ENCODE measurements around the gene PRKACB.

- TF ChIP-seq, protein P1, sequence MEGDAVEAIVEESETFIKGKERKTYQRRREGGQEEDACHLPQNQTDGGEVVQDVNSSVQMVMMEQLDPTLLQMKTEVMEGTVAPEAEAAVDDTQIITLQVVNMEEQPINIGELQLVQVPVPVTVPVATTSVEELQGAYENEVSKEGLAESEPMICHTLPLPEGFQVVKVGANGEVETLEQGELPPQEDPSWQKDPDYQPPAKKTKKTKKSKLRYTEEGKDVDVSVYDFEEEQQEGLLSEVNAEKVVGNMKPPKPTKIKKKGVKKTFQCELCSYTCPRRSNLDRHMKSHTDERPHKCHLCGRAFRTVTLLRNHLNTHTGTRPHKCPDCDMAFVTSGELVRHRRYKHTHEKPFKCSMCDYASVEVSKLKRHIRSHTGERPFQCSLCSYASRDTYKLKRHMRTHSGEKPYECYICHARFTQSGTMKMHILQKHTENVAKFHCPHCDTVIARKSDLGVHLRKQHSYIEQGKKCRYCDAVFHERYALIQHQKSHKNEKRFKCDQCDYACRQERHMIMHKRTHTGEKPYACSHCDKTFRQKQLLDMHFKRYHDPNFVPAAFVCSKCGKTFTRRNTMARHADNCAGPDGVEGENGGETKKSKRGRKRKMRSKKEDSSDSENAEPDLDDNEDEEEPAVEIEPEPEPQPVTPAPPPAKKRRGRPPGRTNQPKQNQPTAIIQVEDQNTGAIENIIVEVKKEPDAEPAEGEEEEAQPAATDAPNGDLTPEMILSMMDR (IDR thresholded peaks at IDR 0.05), result no peak
- no peak for TF ChIP-seq POLR2A (IDR thresholded peaks at IDR 0.05)
These were observed 138.8 kb downstream of the PRKACB start for GRCh38 chr1:84282780-84283333.

Data from lower leg skin (tissue), 3 donors.